ENCODE results near the gene PRKAG3.

PRKAG3 gene

DNA sequence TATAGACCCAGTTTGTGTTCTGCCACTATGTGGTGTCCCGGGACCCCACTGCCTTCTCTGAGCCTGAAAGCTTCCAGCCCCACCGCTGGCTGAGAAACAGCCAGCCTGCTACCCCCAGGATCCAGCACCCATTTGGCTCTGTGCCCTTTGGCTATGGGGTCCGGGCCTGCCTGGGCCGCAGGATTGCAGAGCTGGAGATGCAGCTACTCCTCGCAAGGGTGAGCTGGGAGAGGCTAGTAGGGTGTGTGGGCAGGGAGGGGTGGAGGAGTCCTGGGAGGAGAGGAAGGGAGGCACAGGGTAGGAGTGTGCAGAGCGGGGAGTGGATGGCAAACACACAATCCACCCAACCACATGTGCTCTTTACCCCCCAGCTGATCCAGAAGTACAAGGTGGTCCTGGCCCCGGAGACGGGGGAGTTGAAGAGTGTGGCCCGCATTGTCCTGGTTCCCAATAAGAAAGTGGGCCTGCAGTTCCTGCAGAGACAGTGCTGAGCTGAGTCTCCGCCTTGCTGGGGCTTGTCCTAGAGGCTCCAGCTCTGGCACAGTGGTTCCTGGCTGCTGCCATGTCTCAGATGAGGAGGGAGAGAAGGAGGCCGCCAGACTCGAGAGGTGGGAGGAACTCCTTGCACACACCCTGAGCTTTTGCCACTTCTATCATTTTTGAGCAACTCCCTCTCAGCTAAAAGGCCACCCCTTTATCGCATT is 16.9 kb downstream of the PRKAG3 start:
- H3K4me3 ChIP-seq (ENCODE audit: low read length): no peak overlapping the region
- no peak overlapping the region for H3K27ac ChIP-seq (ENCODE audit: low read depth, low read length)
- no peaks in the 10 kb centered on the region for H3K27me3 ChIP-seq (ENCODE audit: control insufficient read depth, insufficient read depth, low read length)
- peaks cover 27% of the 10 kb centered on the region for H3K36me3 ChIP-seq (ENCODE audit: control insufficient read depth, insufficient read depth, low read length)
- H3K9ac ChIP-seq (ENCODE audit: low read length): no peak overlapping the region
- no peaks in the 10 kb centered on the region for H3K4me1 ChIP-seq (ENCODE audit: control insufficient read depth, insufficient read depth, low read length)

DNA sequence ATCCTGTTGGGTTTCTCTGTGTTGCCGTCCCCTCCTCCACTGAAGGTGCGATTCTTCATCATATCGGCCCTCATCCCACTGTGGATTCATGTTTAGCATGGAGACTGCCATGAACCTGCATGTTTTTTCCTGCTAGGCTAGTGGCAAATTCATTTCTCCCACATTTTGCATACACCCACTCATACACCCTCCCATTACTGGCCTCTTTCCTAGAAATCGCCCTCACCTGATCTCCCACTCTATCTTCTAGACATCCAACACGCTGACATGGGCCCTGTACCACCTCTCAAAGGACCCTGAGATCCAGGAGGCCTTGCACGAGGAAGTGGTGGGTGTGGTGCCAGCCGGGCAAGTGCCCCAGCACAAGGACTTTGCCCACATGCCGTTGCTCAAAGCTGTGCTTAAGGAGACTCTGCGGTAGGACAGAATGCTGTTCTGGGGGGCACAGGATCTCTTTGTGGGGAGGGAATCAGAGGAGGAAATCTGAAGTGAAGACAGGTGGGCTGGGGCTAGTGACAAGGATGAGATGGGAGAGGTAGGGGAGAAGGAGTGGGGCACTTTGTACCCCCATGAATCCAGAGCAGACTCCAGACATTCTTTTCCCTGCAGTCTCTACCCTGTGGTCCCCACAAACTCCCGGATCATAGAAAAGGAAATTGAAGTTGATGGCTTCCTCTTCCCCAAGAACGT is 17.7 kb downstream of the PRKAG3 start:
- Histone ChIP-seq H3K9ac (ENCODE audit: low read length) (no peak overlapping the region), H3K36me3 (ENCODE audit: control insufficient read depth, insufficient read depth, low read length) (peaks cover 25% of the 10 kb centered on the region), H3K27me3 (ENCODE audit: control insufficient read depth, insufficient read depth, low read length) (no peaks in the 10 kb centered on the region), H3K27ac (ENCODE audit: low read depth, low read length) (no peak overlapping the region), H3K4me1 (ENCODE audit: control insufficient read depth, insufficient read depth, low read length) (no peaks in the 10 kb centered on the region), H3K4me3 (ENCODE audit: low read length) (no peak overlapping the region)

DNA sequence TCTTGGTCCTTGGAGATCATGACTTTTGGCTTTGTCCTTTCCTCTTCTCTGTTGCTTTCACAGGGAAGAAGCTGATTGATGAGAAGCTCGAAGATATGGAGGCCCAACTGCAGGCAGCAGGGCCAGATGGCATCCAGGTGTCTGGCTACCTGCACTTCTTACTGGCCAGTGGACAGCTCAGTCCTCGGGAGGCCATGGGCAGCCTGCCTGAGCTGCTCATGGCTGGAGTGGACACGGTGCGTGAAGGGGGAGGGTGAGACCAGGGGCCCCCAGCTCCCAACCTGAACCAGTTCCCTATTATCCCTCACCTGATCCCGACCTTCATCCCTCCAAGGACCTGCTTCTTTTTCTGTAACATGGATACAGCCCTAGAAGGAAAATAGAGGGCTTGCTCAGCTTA is 18.7 kb downstream of the PRKAG3 start:
- Histone ChIP-seq H3K36me3 (ENCODE audit: control insufficient read depth, insufficient read depth, low read length) (peaks cover 23% of the 10 kb centered on the region), H3K9ac (ENCODE audit: low read length) (no peak overlapping the region), H3K27me3 (ENCODE audit: control insufficient read depth, insufficient read depth, low read length) (no peaks in the 10 kb centered on the region), H3K27ac (ENCODE audit: low read depth, low read length) (no peak overlapping the region), H3K4me1 (ENCODE audit: control insufficient read depth, insufficient read depth, low read length) (no peaks in the 10 kb centered on the region), H3K4me3 (ENCODE audit: low read length) (no peak overlapping the region)

DNA sequence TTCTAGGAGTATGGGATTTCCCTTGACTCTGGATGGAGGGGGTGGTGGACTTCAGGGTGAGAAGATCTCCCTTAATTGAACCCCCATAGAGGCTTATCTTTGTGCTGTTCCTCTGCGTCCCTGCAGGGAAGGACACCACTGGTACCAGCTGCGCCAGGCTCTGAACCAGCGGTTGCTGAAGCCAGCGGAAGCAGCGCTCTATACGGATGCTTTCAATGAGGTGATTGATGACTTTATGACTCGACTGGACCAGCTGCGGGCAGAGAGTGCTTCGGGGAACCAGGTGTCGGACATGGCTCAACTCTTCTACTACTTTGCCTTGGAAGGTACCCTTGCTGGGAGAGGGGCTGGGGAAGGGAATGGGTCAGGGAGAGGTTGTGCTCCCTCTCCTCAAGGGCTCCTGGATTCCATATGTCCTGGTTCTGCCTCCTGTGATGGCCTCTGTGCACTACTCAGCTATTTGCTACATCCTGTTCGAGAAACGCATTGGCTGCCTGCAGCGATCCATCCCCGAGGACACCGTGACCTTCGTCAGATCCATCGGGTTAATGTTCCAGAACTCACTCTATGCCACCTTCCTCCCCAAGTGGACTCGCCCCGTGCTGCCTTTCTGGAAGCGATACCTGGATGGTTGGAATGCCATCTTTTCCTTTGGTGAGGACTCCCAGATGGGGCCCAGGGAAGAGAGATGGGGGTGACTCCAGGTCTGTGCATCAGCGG is 19.3 kb downstream of the PRKAG3 start:
- Histone ChIP-seq H3K9ac (ENCODE audit: low read length) (no peak overlapping the region), H3K27me3 (ENCODE audit: control insufficient read depth, insufficient read depth, low read length) (no peaks in the 10 kb centered on the region), H3K27ac (ENCODE audit: low read depth, low read length) (no peak overlapping the region), H3K4me1 (ENCODE audit: control insufficient read depth, insufficient read depth, low read length) (no peaks in the 10 kb centered on the region), H3K36me3 (ENCODE audit: control insufficient read depth, insufficient read depth, low read length) (peaks cover 23% of the 10 kb centered on the region), H3K4me3 (ENCODE audit: low read length) (no peak overlapping the region)

DNA sequence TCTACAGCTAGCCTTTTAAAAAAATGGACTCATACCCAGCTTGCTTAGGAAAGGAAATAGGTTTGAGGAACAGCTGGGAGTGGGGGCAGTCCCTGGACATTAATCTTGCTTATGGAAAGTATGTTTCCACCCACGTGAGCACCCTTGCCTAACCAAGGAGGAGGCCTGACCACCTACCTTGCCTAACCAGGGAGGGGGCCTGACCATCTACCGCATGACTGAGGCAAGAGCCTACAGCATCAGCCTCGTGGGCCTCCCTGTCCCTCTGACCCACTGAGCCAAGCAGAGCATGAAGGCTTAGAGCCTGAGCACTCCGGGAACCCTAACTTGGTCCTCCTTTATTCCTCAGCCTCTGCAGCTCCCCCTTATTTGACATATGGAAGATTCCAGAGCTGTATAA is 20.2 kb downstream of the PRKAG3 start:
- Histone ChIP-seq H3K4me3 (ENCODE audit: low read length) (no peak overlapping the region), H3K27ac (ENCODE audit: low read depth, low read length) (no peak overlapping the region), H3K27me3 (ENCODE audit: control insufficient read depth, insufficient read depth, low read length) (no peaks in the 10 kb centered on the region), H3K9ac (ENCODE audit: low read length) (no peak overlapping the region), H3K36me3 (ENCODE audit: control insufficient read depth, insufficient read depth, low read length) (peaks cover 23% of the 10 kb centered on the region), H3K4me1 (ENCODE audit: control insufficient read depth, insufficient read depth, low read length) (peaks cover 4% of the 10 kb centered on the region)

GRCh38 chr2:218810256-218810655 is 21.3 kb downstream of the PRKAG3 start:
- H3K4me1 ChIP-seq (ENCODE audit: control insufficient read depth, insufficient read depth, low read length): peaks cover 13% of the 10 kb centered on the region
- H3K27ac ChIP-seq (ENCODE audit: low read depth, low read length): no peak overlapping the region
- no peak overlapping the region for H3K9ac ChIP-seq (ENCODE audit: low read length)
- H3K27me3 ChIP-seq (ENCODE audit: control insufficient read depth, insufficient read depth, low read length): no peaks in the 10 kb centered on the region
- H3K4me3 ChIP-seq (ENCODE audit: low read length): no peak overlapping the region
- H3K36me3 ChIP-seq (ENCODE audit: control insufficient read depth, insufficient read depth, low read length): peaks cover 23% of the 10 kb centered on the region

- no peak overlapping the region for H3K27ac ChIP-seq (ENCODE audit: low read depth, low read length)
- H3K4me3 ChIP-seq (ENCODE audit: low read length): no peak overlapping the region
- peaks cover 14% of the 10 kb centered on the region for H3K4me1 ChIP-seq (ENCODE audit: control insufficient read depth, insufficient read depth, low read length)
- H3K27me3 ChIP-seq (ENCODE audit: control insufficient read depth, insufficient read depth, low read length): no peaks in the 10 kb centered on the region
- no peak overlapping the region for H3K9ac ChIP-seq (ENCODE audit: low read length)
- peaks cover 17% of the 10 kb centered on the region for H3K36me3 ChIP-seq (ENCODE audit: control insufficient read depth, insufficient read depth, low read length)
Observed at GRCh38 chr2:218809515-218809914, 22.1 kb downstream of the PRKAG3 start.

DNA sequence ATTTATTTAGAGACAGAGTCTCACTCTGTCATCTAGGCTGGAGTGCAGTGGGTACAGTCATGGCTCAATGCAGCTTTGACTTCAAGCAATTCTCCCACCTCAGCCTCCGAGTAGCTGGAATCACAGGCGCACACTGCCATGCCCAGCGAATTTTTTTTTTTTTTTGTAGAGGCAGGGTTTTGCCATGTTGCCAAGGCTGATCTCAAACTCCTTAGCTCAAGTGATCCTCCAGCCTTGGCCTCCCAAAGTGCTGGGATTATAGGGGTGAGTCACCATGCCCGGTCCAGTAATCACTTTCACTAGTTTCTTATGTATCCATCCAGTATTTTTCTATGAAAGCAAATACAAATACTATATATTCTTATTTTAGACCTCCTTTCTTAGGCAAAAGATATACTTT is 24.0 kb downstream of the PRKAG3 start:
- Histone ChIP-seq H3K9ac (ENCODE audit: low read length) (no peak overlapping the region), H3K4me1 (ENCODE audit: control insufficient read depth, insufficient read depth, low read length) (peaks cover 14% of the 10 kb centered on the region), H3K4me3 (ENCODE audit: low read length) (no peak overlapping the region), H3K27ac (ENCODE audit: low read depth, low read length) (peak overlapping the region; percentile 54), H3K36me3 (ENCODE audit: control insufficient read depth, insufficient read depth, low read length) (peaks cover 6% of the 10 kb centered on the region), H3K27me3 (ENCODE audit: control insufficient read depth, insufficient read depth, low read length) (no peaks in the 10 kb centered on the region)

- no peak overlapping the region for H3K4me3 ChIP-seq (ENCODE audit: low read length)
- H3K9ac ChIP-seq (ENCODE audit: low read length): no peak overlapping the region
- peak overlapping the region; percentile 54 for H3K27ac ChIP-seq (ENCODE audit: low read depth, low read length)
- H3K4me1 ChIP-seq (ENCODE audit: control insufficient read depth, insufficient read depth, low read length): peaks cover 14% of the 10 kb centered on the region
- H3K27me3 ChIP-seq (ENCODE audit: control insufficient read depth, insufficient read depth, low read length): no peaks in the 10 kb centered on the region
- H3K36me3 ChIP-seq (ENCODE audit: control insufficient read depth, insufficient read depth, low read length): no peaks in the 10 kb centered on the region
Observed at GRCh38 chr2:218806346-218806978, 25.1 kb downstream of the PRKAG3 start.

DNA sequence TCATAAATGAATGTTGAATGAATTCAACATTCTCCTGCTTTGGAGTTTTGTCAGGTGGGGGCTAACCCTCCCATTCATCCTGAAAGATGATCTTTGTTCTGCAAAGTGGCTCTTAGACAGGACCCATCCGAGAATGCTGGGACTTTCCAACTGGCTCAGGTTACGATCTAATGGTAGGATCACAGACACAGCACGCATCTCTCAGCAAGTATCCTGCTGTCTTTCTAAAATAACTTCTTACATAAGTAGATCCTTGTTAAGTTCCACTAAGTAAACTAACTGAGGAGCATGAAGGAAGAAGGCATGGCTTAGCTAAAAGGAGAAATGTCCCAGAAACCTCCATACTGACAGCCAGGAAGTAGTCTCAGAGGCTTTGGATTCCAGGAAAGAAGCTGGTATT is 26.0 kb downstream of the PRKAG3 start:
- H3K4me3 ChIP-seq (ENCODE audit: low read length): no peak overlapping the region
- H3K27me3 ChIP-seq (ENCODE audit: control insufficient read depth, insufficient read depth, low read length): no peaks in the 10 kb centered on the region
- no peak overlapping the region for H3K9ac ChIP-seq (ENCODE audit: low read length)
- peaks cover 14% of the 10 kb centered on the region for H3K4me1 ChIP-seq (ENCODE audit: control insufficient read depth, insufficient read depth, low read length)
- H3K36me3 ChIP-seq (ENCODE audit: control insufficient read depth, insufficient read depth, low read length): no peaks in the 10 kb centered on the region
- H3K27ac ChIP-seq (ENCODE audit: low read depth, low read length): peak overlapping the region; percentile 54

- H3K9ac ChIP-seq (ENCODE audit: low read length): no peak overlapping the region
- H3K27me3 ChIP-seq (ENCODE audit: control insufficient read depth, insufficient read depth, low read length): no peaks in the 10 kb centered on the region
- no peaks in the 10 kb centered on the region for H3K36me3 ChIP-seq (ENCODE audit: control insufficient read depth, insufficient read depth, low read length)
- H3K4me3 ChIP-seq (ENCODE audit: low read length): no peak overlapping the region
- H3K4me1 ChIP-seq (ENCODE audit: control insufficient read depth, insufficient read depth, low read length): peaks cover 14% of the 10 kb centered on the region
- H3K27ac ChIP-seq (ENCODE audit: low read depth, low read length): peak overlapping the region; percentile 54
Observed at GRCh38 chr2:218804817-218805216, 26.8 kb downstream of the PRKAG3 start.

- Histone ChIP-seq H3K9ac (ENCODE audit: low read length) (no peak overlapping the region), H3K4me3 (ENCODE audit: low read length) (no peak overlapping the region), H3K4me1 (ENCODE audit: control insufficient read depth, insufficient read depth, low read length) (peaks cover 14% of the 10 kb centered on the region), H3K27ac (ENCODE audit: low read depth, low read length) (no peak overlapping the region), H3K36me3 (ENCODE audit: control insufficient read depth, insufficient read depth, low read length) (no peaks in the 10 kb centered on the region), H3K27me3 (ENCODE audit: control insufficient read depth, insufficient read depth, low read length) (no peaks in the 10 kb centered on the region)
Observed at GRCh38 chr2:218802386-218802994, 29.1 kb downstream of the PRKAG3 start.

All from rectal smooth muscle tissue (tissue), 1 donor.